Activated naive CD4-positive, alpha-beta T cell treated with Interleukin-2 at 50 U/mL for 16 hours (primary cell): Measurements from ENCODE around the gene IMPG1.

Source experiments
- DNase-seq: peaks from one replicate; pipeline ENCODE4 v3.0.0-alpha.2; 2020

IMPG1 gene

GRCh38 chr6:75884822-75885221 lies 187.6 kb downstream of the IMPG1 start:
- DNase-seq = no peak

- DNase-seq = no peak
Observed at GRCh38 chr6:75882734-75883133, 189.7 kb downstream of the IMPG1 start.

GRCh38 chr6:75880305-75880704 lies 192.2 kb downstream of the IMPG1 start:
- no peak for DNase-seq

GRCh38 chr6:75876152-75876551 lies 196.3 kb downstream of the IMPG1 start:
- no peak for DNase-seq

GRCh38 chr6:75874224-75874623 lies 198.2 kb downstream of the IMPG1 start:
- no peak for DNase-seq
